GM23338 (cell line): ENCODE measurements around the gene CSTF3. TPM values are rescaled to one million over a fixed set of nuclear protein-coding genes. Genes with fewer than 3 reads are reported as not detected.
"Not testable (repeated sequence)": the region's sequence is repeated elsewhere in the genome, so short reads cannot be mapped to it uniquely, and the experiment has no call there.

Experiments
- ATAC-seq: fragments of 200-7000 bp; cut with Tn5 transposase; 3 replicates; pipeline ENCODE4 v1.9.1; 2020
- DNase-seq: peaks from one replicate; pipeline ENCODE4 v3.0.0-alpha.2; 2015; ENCODE audit warnings: low spot score
- H2AFZ ChIP-seq: fragments of 200-600 bp; sonication (generic); 2 replicates; pipeline ENCODE4 v1.8.0; 2016; ENCODE audit warnings: antibody characterized with exemption, mild to moderate bottlenecking, moderate library complexity
- H3F3A ChIP-seq: fragments of 200-600 bp; sonication (generic); replicated peaks from 2 replicates; pipeline ENCODE4 v1.8.0; 2017; ENCODE audit warnings: antibody characterized with exemption, mixed run types, low read depth
- H3K27ac ChIP-seq: fragments of 200-600 bp; sonication (generic); 2 replicates; pipeline ENCODE4 v1.6.1; 2016; ENCODE audit warnings: low read depth
- H3K27me3 ChIP-seq: fragments of 200-600 bp; sonication (generic); 2 replicates; pipeline ENCODE4 v1.8.0; 2016; ENCODE audit warnings: mild to moderate bottlenecking, mixed run types, moderate library complexity; ENCODE audit not compliant: insufficient read depth
- H3K36me3 ChIP-seq: fragments of 200-600 bp; sonication (generic); 2 replicates; pipeline ENCODE4 v1.8.0; 2016; ENCODE audit warnings: mild to moderate bottlenecking; ENCODE audit not compliant: insufficient read depth
- H3K4me1 ChIP-seq: fragments of 200-600 bp; sonication (generic); 2 replicates; pipeline ENCODE4 v1.8.0; 2016; ENCODE audit warnings: mild to moderate bottlenecking, moderate library complexity; ENCODE audit not compliant: insufficient read depth
- H3K4me2 ChIP-seq: fragments of 200-600 bp; sonication (generic); 2 replicates; pipeline ENCODE4 v1.7.1; 2017; ENCODE audit warnings: mixed run types
- H3K4me3 ChIP-seq: fragments of 200-600 bp; sonication (generic); 2 replicates; pipeline ENCODE4 v1.6.1; 2016; ENCODE audit warnings: mixed run types
- H3K79me2 ChIP-seq: fragments of 200-600 bp; sonication (generic); replicated peaks from 2 replicates; pipeline ENCODE4 v1.8.0; 2017; ENCODE audit warnings: mild to moderate bottlenecking; ENCODE audit not compliant: insufficient read depth
- H3K9me2 ChIP-seq: fragments of 200-600 bp; sonication (generic); 2 replicates; pipeline ENCODE4 v1.8.0; 2017; ENCODE audit not compliant: insufficient read depth
- H4K20me1 ChIP-seq: fragments of 200-600 bp; sonication (generic); replicated peaks from 2 replicates; pipeline ENCODE4 v1.8.0; 2017; ENCODE audit warnings: mild to moderate bottlenecking; ENCODE audit not compliant: insufficient read depth
- H3K27ac Mint-ChIP-seq: 2 replicates; pipeline ENCODE4 v1.8.0; 2020; ENCODE audit warnings: inconsistent platforms, mild to moderate bottlenecking, moderate library complexity, mixed read lengths
- H3K27me3 Mint-ChIP-seq: 3 replicates; pipeline ENCODE4 v1.8.0; 2022; ENCODE audit warnings: low read depth, mild to moderate bottlenecking, moderate library complexity, mixed read lengths, inconsistent platforms; ENCODE audit not compliant: insufficient read depth, poor library complexity
- H3K36me3 Mint-ChIP-seq: 3 replicates; pipeline ENCODE4 v1.8.0; 2021; ENCODE audit warnings: low read depth, mild to moderate bottlenecking, inconsistent platforms, moderate library complexity, mixed read lengths
- H3K4me1 Mint-ChIP-seq: 3 replicates; pipeline ENCODE4 v1.8.0; 2020; ENCODE audit warnings: mild to moderate bottlenecking, inconsistent platforms, mixed read lengths
- H3K4me3 Mint-ChIP-seq: 3 replicates; pipeline ENCODE4 v1.8.0; 2021; ENCODE audit warnings: moderate library complexity, mild to moderate bottlenecking, inconsistent platforms, mixed read lengths
- H3K9me3 Mint-ChIP-seq: 3 replicates; pipeline ENCODE4 v1.8.0; 2020; ENCODE audit warnings: moderate library complexity, mild to moderate bottlenecking, inconsistent platforms, mixed read lengths
- CREB1 ChIP-seq: fragments of 250-450 bp; sonication (Bioruptor Pico); IDR thresholded peaks from 2 replicates; pipeline ENCODE4 v1.5.0; 2020; ENCODE audit warnings: low read depth, mild to moderate bottlenecking, moderate library complexity
- EZH2 ChIP-seq: fragments of 200-600 bp; sonication (generic); IDR thresholded peaks from one replicate; pipeline ENCODE4 v1.8.0; 2017; ENCODE audit warnings: antibody characterized with exemption, mild to moderate bottlenecking, low read depth; ENCODE audit not compliant: unreplicated experiment
- EZH2phosphoT487 ChIP-seq: fragments of 200-600 bp; sonication (generic); IDR thresholded peaks from one replicate; pipeline ENCODE4 v1.8.1; 2018; ENCODE audit warnings: antibody characterized with exemption; ENCODE audit not compliant: unreplicated experiment
- JUNB ChIP-seq: IDR thresholded peaks from one replicate; pipeline ENCODE4 v1.6.1; 2016; ENCODE audit warnings: antibody characterized with exemption; ENCODE audit not compliant: unreplicated experiment
- NANOG ChIP-seq: IDR thresholded peaks from 2 replicates; pipeline ENCODE4 v1.6.1; 2016; ENCODE audit warnings: antibody characterized with exemption, borderline replicate concordance
- POLR2AphosphoS5 ChIP-seq: IDR thresholded peaks from 2 replicates; pipeline ENCODE4 v1.6.1; 2016; ENCODE audit warnings: antibody characterized with exemption, low read depth
- STAT1 ChIP-seq: IDR thresholded peaks from one replicate; pipeline ENCODE4 v1.6.1; 2016; ENCODE audit warnings: antibody characterized with exemption; ENCODE audit not compliant: unreplicated experiment
- polyA plus RNA-seq: library from polyadenylated mRNA; unstranded; fragments of >200 nt; fragmentation: Nextera tagmentation; extraction: Ambion mirVana; gene quantifications from 2 replicates; pipeline ENCODE4 v1.2.1, GENCODE V29; 2016
- total RNA-seq: library from RNA; depleted of rRNA; stranded (reverse); fragments of >200 nt; shearing (Covaris generic); gene quantifications from 2 replicates; pipeline ENCODE4 v1.2.3, GENCODE V29; 2014
- TF ChIP-seq, protein P1 (sequence below): fragments of 250-450 bp; sonication (Bioruptor Pico); IDR thresholded peaks from 2 replicates; pipeline ENCODE4 v1.5.0; 2020; ENCODE audit warnings: mild to moderate bottlenecking, moderate library complexity
- TF ChIP-seq, protein P2 (sequence below), 2 experiments: fragments of 200-600 bp in 1 of 2; sonication (generic) in 1 of 2; conservative IDR thresholded peaks; 2 replicates each; pipeline versions ENCODE4 v1.5.1 to v1.6.1; 2016 to 2017; ENCODE audit warnings: antibody characterized with exemption in 2 of 2, low read depth in 2 of 2, mild to moderate bottlenecking in 2 of 2, moderate library complexity in 1 of 2

CSTF3 gene
- total and polyA plus RNA-seq, 2 experiments from 2014 or later: 83.2 to 158 TPM

DNA sequence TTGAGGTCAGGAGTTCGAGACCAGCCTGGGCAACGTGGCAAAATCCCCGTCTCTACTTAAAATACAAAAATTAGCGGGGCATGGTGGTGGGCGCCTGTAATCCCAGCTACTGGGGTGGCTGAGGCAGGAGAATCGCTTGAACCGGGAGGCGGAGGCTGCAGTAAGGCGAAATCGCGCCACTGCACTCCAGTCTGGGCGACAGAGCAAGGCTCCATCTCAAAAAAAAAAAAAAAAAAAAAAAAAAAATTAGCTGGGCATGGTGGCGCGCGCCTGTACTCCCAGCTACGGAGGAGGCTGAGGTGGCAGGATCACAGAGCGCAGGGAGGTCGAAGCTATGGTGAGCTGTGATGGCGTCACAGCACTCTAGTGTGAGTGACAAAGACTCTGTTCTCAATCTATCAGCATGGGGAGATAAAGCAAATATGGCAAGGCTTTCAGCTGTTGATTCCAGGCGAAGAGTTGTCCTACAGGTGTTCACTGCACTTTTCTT, 1.9 kb downstream of the CSTF3 start:
- not testable (repeated sequence) for H3K36me3 ChIP-seq, H3F3A ChIP-seq, H3K9me3 Mint-ChIP-seq, H3K9me2 ChIP-seq, H3K27me3 ChIP-seq, H3K27me3 Mint-ChIP-seq, H2AFZ ChIP-seq
- peak; percentile 31 for DNase-seq
- H3K4me3 ChIP-seq: peak overlapping the region; percentile 88
- Mint-ChIP-seq H3K4me1 (peaks cover 33% of the 10 kb centered on the region), H3K4me3 (peak overlapping the region; percentile 97), H3K27ac (peak overlapping the region; percentile 59), H3K36me3 (peaks cover 56% of the 10 kb centered on the region)
- H3K79me2 ChIP-seq: peaks cover 82% of the 10 kb centered on the region
- peak overlapping the region; percentile 82; the same call in 1 of the 2 replicates for H3K27ac ChIP-seq
- peak; percentile 20 for ATAC-seq
- H4K20me1 ChIP-seq: peaks cover 49% of the 10 kb centered on the region
- peaks cover 28% of the 10 kb centered on the region for H3K4me1 ChIP-seq
- H3K4me2 ChIP-seq: peak overlapping the region; percentile 86

DNA sequence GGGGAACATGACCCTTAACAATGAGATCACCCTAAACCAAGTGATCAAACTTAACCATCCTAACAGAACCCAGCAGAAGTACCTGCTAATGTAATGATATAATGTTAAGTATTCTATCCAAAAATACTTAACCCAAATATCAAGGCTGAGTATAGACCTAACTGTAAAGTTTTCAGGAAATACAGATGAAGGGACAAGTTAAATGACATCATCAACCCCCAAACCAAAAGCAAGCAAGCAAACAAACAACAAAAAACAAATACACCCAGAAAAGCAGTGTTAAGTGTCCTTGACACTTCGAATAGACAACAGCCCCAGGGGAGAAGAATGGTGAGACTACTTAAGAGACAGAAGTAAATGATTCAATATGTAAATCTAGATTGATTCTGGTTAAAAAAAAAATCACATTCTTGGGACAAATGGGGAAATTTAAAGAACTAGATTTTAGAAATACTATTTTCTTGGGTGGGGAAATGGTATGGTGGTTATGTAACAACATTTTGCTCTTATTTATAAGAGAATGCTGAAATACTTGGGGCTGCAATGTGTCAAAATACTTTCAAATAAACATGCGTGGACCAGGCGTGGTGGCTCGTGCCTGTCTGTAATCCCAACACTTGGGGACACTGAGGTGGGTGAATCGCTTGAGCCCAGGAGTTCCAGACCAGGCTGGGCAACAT, 2.5 kb downstream of the CSTF3 start:
- Histone ChIP-seq H3K79me2 (peaks cover 89% of the 10 kb centered on the region), H3K36me3 (no peaks in the 10 kb centered on the region), H3K4me1 (peaks cover 32% of the 10 kb centered on the region), H3K27ac (0 out of 2 replicates have a peak overlapping the region, but pooled peaks have one; percentile 4), H3K4me2 (peak overlapping the region; percentile 86), H4K20me1 (peaks cover 56% of the 10 kb centered on the region), H3K27me3 (no peaks in the 10 kb centered on the region), H3K4me3 (peak overlapping the region; percentile 88), H3F3A (no peaks in the 10 kb centered on the region), H3K9me2 (no peaks in the 10 kb centered on the region), H2AFZ (no peak overlapping the region)
- no peak for ATAC-seq
- no peak for DNase-seq
- peak overlapping the region; percentile 97 for H3K4me3 Mint-ChIP-seq
- peaks cover 9% of the 10 kb centered on the region; the same call in 2 of the 3 replicates for H3K9me3 Mint-ChIP-seq
- H3K27ac Mint-ChIP-seq: peak overlapping the region; percentile 41; the same call in 1 of the 2 replicates
- peaks cover 57% of the 10 kb centered on the region for H3K36me3 Mint-ChIP-seq
- peaks cover 8% of the 10 kb centered on the region for H3K27me3 Mint-ChIP-seq
- peaks cover 33% of the 10 kb centered on the region for H3K4me1 Mint-ChIP-seq
- TF ChIP-seq NANOG (no peak), POLR2AphosphoS5 (no peak), CREB1 (CRISPR knock-in tag) (no peak), STAT1 (no peak), JUNB (no peak), EZH2phosphoT487 (no peak), EZH2 (no peak)
- TF ChIP-seq, protein P1, sequence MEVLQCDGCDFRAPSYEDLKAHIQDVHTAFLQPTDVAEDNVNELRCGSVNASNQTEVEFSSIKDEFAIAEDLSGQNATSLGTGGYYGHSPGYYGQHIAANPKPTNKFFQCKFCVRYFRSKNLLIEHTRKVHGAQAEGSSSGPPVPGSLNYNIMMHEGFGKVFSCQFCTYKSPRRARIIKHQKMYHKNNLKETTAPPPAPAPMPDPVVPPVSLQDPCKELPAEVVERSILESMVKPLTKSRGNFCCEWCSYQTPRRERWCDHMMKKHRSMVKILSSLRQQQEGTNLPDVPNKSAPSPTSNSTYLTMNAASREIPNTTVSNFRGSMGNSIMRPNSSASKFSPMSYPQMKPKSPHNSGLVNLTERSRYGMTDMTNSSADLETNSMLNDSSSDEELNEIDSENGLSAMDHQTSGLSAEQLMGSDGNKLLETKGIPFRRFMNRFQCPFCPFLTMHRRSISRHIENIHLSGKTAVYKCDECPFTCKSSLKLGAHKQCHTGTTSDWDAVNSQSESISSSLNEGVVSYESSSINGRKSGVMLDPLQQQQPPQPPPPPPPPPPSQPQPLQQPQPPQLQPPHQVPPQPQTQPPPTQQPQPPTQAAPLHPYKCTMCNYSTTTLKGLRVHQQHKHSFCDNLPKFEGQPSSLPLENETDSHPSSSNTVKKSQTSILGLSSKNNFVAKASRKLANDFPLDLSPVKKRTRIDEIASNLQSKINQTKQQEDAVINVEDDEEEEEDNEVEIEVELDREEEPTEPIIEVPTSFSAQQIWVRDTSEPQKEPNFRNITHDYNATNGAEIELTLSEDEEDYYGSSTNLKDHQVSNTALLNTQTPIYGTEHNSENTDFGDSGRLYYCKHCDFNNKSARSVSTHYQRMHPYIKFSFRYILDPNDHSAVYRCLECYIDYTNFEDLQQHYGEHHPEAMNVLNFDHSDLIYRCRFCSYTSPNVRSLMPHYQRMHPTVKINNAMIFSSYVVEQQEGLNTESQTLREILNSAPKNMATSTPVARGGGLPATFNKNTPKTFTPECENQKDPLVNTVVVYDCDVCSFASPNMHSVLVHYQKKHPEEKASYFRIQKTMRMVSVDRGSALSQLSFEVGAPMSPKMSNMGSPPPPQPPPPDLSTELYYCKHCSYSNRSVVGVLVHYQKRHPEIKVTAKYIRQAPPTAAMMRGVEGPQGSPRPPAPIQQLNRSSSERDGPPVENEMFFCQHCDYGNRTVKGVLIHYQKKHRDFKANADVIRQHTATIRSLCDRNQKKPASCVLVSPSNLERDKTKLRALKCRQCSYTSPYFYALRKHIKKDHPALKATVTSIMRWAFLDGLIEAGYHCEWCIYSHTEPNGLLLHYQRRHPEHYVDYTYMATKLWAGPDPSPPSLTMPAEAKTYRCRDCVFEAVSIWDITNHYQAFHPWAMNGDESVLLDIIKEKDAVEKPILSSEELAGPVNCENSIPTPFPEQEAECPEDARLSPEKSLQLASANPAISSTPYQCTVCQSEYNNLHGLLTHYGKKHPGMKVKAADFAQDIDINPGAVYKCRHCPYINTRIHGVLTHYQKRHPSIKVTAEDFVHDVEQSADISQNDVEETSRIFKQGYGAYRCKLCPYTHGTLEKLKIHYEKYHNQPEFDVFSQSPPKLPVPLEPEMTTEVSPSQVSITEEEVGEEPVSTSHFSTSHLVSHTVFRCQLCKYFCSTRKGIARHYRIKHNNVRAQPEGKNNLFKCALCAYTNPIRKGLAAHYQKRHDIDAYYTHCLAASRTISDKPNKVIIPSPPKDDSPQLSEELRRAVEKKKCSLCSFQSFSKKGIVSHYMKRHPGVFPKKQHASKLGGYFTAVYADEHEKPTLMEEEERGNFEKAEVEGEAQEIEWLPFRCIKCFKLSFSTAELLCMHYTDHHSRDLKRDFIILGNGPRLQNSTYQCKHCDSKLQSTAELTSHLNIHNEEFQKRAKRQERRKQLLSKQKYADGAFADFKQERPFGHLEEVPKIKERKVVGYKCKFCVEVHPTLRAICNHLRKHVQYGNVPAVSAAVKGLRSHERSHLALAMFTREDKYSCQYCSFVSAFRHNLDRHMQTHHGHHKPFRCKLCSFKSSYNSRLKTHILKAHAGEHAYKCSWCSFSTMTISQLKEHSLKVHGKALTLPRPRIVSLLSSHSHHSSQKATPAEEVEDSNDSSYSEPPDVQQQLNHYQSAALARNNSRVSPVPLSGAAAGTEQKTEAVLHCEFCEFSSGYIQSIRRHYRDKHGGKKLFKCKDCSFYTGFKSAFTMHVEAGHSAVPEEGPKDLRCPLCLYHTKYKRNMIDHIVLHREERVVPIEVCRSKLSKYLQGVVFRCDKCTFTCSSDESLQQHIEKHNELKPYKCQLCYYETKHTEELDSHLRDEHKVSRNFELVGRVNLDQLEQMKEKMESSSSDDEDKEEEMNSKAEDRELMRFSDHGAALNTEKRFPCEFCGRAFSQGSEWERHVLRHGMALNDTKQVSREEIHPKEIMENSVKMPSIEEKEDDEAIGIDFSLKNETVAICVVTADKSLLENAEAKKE (CRISPR knock-in tag): no peak
- TF ChIP-seq, protein P2, sequence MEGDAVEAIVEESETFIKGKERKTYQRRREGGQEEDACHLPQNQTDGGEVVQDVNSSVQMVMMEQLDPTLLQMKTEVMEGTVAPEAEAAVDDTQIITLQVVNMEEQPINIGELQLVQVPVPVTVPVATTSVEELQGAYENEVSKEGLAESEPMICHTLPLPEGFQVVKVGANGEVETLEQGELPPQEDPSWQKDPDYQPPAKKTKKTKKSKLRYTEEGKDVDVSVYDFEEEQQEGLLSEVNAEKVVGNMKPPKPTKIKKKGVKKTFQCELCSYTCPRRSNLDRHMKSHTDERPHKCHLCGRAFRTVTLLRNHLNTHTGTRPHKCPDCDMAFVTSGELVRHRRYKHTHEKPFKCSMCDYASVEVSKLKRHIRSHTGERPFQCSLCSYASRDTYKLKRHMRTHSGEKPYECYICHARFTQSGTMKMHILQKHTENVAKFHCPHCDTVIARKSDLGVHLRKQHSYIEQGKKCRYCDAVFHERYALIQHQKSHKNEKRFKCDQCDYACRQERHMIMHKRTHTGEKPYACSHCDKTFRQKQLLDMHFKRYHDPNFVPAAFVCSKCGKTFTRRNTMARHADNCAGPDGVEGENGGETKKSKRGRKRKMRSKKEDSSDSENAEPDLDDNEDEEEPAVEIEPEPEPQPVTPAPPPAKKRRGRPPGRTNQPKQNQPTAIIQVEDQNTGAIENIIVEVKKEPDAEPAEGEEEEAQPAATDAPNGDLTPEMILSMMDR (conservative IDR thresholded peaks at IDR 0.05; ENCODE audit: low read depth in 2 of 2): no peak
